Stimulated activated CD8-positive, alpha-beta memory T cell treated with anti-CD3 and anti-CD28 coated beads, Interleukin-7, amount 100 ng/mL, for 24 hours (primary cell): ENCODE measurements around the gene ACD.
"Not testable (repeated sequence)": the region's sequence is repeated elsewhere in the genome, so short reads cannot be mapped to it uniquely, and the experiment has no call there.

Experiments used
- DNase-seq: peaks from one replicate; pipeline ENCODE4 v3.0.0-alpha.2; 2020; ENCODE audit warnings: low read depth

Gene ACD

DNA sequence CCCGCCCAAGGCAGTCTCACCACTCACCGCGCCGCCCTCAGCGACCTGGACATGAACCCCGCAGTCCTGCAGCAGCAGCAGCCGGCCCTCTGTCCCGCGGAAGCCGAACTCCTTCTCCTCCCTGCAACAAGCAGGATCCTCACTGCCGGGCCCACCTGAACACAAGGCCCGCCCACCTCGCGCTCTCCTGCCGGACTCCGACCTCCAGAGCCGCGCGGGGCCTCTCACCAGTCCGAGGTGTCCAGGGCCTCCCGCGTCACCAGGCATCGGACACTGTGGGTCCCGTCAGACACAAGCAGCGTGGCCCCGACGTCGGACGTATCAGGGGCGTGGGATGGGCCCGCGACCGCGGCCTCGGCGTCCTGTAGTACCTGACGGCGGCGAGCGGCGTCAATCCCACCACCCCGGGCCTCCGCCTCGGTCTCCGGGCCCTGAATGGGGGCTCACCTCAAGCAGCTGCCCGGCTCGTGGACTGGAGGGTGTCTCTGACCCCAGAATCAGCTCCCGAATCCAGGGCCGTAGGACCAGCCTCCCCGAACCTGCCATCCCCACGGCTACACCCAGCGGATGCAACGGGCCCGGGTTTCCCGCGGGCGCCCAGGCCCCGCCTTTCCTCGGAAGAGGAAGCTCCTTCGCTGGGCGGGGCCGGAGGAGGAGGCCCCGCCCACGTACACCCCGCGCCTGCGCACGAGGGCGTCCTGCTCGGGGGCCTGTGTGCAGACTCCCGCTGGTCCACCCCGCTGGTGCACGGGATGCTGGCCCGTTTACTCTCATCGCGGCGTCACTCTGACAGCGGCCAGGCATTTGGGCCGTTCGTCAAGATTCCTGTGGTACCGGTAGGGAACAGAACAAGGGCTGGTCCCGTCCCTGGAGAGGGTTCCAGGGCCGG lies at the start of gene ACD:
ACD (minus strand) TSS at position 586 of the 889 bp plus-strand sequence; CDS start at position 546, 40 bp downstream.
- DNase-seq, result peak; percentile 86

DNA sequence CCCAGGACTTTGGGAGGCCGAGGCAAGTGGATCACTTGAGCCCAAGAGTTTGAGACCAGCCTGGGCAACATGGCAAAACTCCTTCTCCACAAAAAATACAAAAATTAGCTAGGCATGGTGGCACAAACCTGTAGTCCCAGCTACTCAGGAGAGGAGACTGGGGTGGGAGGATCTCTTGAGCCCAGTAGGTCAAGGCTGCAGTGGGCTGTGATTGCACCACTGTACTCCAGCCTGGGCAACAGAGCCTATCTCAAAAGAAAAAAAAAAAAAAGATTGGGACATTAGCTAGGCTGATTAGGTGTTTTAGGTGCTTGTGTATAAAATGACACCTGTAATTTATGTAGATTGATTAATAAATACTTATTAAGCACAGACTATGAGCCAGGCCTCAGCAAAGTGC lies 49.0 kb upstream of the ACD start:
- no peak for DNase-seq

DNA sequence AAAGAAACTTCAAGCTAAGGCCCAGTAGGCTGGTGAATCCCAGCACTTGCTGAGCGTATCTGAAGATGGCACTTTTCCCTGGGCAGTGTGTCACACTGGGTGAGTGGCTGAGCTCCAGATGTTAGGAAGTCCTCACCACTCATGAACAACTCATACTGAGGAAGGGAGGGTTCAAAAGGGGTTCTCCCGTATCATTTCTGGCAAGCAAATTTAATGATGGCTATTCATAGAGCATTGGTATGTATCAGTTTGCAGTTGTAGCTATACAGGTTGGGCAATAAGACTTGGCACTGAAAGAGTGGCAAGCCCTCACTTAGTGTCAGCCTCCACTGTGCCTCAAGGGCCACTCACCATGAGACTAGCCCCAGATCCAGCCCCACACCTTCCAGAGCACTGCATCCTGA lies 48.3 kb upstream of the ACD start:
- no peak for DNase-seq

DNA sequence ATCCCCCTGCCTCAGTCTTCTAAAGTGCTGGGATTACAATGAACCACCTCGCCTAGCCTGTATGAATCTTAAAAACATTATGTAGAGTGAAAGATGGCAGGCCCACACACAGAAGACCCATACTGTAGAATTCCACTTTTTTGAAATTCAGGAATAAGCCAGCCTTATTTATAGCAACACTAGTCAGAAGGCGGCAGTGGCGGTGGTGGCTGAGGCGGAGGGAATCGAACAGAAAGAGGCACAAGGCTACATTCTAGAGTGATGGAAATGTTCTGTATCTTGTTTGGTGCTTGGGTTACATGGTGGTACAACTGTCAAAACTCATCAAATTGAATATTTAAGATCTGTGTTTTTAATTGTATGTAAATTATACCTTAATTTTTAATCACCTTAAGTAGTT lies 47.7 kb upstream of the ACD start:
- DNase-seq, result no peak

DNA sequence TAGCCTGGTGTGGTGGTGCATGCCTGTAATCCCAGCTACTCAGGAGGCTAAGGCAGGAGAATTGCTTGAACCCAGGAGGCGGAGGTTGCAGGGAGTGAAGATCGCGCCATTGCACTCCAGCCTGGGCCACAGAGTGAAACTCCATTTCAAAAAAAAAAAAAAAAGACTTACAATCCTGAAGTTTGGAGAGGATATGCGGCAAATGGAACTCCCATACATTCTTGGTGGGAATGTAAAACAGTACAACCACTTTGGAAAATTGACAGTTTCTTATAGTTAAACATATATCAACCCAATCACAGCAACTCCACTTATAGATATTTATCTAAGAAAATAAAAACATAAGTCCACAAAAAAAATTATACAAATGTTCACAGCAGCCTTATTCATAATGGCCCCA lies 47.1 kb upstream of the ACD start:
- no peak for DNase-seq

DNA sequence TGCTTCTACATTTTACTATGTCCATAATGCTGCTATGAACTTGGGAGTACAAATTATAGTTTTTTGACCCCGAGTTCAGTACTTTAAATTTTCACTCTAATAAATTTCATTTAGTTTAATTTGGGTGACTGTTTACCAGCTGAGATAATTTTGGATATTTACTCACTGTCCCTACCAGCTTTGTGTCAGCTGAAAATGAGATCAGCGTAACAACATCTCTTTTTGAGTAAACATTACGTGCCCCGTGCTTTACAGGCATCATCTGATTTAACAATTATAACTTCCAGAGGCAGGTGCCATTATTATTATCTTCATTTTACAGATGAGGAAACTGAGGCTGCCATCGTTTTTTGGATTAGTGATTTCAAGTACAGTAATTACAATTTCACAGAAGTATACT lies 44.0 kb upstream of the ACD start:
- no peak for DNase-seq

DNA sequence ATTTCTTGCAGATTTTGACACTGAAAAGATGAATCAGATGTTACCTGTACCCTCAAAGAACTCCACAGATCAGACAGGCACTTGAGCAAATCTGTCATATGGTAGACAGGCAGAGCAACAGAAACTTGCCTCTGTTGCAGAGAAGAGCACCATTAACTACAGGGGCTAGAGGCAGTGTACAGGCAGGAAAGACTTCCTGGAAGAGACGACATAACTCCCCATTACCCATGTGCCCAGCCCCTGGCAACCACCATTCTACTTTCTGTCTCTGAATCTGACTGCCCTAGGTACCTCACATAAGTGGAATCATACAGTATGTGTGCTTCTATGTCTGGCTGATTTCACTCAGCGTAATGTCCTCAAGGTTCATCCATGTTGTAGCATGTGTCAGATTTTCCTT lies 43.6 kb upstream of the ACD start:
- DNase-seq, result no peak

DNA sequence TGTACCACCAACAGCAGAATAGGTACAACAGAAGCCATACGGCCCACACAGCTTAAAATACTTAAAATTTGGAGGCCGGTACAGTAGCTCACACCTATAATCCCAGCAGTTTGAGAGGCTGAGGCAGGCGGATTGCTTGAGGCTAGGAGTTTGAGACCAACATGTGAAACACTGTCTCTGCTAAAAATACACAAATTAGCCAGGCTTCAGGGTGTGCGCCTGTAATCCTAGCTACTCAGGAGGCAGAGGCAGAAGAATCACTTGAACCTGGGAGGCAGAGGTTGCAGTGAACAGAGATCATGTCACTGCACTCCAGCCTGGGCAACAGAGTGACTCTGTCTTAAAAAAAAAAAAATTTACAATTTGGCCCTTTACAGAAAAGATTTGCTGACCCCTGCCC lies 42.1 kb upstream of the ACD start:
- DNase-seq, result no peak

DNA sequence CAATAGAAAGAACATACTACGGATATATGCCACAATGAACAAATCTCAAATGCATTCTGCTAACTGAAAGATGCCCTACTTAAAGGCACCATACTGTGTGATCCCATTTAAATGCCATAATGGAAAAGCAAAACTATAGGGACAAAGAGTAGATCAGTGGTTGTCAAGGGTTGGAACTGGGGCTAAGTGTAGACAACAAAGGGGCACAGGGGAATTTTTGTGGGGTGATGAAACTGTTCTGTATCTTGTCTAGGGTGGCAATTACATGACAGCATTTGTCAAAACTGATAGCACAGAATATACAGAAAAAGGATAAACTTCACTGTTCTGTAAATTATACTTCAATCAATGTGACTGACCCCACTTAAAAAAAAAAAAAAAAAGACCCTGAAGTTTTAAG lies 41.4 kb upstream of the ACD start:
- no peak for DNase-seq

DNA sequence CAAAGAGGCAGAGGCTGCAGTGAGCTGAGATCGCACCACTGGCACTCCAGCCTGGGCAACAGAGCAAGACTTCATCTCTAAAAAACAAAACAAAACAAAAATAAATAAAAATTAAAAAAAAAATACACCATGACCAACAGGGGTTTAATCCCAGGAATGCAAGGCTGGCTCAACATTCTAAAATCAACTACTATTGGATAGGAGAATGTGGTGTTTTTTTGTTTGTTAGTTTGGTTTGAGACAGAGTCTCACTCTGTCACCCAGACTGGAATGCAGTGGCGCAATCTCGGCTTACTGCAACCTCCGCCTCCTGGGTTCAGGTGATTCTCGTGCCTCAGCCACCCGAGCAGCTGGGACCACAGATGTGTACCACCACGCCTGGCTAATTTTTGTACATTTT lies 39.2 kb upstream of the ACD start:
- no peak for DNase-seq

DNA sequence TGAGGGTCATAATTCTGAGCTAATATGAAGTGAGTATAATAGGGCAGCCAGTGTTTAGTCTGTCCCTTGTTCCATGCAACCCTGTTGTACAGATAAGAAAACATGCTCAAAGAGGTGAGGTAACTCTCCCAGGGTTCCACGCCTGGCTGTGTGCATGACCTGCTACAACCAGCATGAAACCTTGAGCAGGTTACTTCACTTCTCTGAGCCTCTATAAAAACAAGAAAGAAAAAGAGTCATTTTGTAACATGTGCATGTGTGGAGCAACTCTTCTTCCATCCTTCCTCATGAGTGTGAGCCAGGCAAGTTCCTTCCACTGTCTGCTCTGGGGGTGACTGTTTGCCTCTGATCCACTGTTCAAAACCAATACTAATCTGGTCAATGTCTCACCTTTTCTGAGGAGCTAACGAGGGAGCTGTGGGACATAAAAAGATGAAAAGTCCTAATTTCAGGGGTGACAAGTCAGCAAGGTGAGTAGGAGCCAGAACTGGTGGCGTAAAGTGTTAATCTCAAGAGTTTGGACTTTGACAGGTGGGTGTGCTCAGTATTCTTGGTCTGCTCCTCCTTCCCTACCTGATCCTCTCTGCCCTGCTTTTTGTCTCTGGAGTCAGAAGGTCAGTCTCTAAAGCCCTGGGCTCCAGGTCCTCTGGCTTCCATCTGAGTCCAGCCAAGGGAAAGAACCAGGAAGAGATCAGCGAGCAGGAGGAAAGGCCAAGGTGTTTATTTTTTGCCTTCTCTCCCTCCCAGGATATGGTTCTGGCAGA lies 37.5 kb upstream of the ACD start:
- DNase-seq, result no peak

DNA sequence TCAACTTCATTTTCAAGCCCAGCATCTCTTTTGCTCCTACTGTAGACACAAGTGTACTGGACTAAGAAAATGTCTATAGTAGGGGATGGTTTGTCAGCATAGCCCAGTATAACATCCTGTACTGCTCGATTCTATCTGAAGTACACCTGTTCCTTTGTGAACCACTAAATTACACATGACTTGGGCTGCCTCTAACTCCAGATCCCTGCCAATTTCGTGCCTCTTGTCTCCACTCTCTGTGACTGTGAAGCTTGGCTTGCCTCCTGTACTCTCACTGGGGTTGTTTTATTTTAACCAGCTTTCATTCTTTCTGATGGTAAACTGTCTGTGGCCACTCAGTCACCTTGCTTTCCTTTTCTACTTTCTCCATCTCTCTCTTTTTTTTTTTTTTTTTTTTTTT lies 34.6 kb upstream of the ACD start:
- no peak for DNase-seq

DNA sequence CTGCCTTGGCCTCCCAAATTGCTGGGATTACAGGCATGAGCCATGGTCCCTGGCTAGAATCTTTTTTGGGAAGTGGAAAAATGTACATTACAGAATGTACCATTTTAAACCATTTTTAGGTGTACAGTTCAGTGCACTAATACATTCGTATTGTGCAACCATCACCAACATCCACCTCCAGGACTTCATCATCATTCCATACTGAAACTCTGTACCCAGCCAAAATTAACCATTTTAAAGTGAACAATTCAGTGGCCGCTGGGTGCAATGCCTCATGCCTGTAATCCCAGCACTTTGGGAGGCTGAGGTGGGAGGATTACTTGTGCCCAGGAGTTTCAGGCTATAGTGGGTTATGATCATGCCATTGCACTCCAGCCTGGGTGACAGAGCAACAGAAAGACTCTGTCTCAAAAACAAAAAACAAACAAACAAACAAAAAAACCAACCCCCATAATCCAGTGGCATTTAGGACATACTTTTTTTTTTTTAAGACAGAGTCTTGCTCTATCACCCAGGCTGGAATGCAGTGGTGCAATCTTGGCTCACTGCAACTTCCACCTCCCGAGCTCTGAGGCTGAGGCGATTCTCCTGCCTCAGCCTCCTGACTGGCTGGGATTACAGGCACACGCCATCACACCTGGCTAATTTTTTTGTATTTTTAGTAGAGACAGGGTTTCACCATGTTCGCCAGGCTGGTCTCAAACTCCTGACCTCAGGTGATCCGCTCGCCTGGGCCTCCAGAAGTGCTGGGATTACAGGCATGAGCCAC lies 33.6 kb upstream of the ACD start:
- DNase-seq, result not testable (repeated sequence)

DNA sequence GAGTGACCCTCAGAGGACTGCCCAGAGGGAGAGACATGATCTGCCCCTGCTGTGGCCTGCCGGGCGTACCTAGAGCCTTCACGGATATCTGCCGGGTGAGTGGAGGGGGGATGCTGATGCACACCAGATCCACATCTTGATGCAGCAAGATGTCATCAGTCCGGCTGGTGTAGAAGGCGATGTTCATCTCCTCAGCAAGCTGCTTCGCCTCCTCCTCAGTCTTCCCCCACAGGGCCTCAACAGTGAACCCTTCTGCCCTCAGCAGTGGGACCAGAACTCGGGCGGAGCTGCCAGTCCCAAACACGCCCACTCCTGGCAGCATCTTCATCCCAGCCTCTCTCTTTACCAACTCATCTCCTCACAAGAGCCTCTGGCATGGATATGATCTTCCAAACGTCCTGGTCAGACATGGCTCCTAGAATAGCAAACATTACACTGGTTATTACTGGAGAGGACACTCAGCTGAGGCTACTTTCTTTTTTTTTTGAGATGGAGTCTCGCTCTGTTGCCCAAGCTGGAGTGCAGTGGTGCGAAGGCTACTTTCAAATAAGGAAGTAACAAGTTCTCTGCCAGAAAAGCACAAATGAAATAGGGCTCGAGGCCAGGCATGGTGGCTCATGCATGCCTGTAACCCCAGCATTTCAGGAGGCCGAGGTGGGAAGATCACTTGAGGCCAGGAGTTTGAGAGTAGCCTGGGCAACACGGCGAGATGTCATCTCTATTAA lies 25.5 kb upstream of the ACD start:
- no peak for DNase-seq

DNA sequence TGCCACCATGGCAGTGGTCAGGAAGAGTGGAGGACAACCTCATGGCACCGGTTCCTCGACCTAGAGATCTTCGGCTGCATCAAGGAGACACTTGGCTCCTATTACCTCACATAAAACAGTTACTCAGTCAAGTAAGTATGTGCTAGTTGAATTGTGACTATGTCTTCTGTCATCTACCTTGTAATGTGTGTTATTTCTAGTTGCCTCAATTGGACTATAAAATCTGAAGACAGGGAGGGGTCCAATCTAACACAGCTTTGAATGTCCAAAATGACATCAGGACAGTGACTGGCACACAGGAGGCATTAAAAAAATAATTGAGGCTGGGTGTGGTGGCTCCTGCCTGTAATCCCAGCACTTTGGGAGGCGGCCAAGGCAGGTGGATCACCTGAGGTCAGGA lies 23.7 kb upstream of the ACD start:
- no peak for DNase-seq

DNA sequence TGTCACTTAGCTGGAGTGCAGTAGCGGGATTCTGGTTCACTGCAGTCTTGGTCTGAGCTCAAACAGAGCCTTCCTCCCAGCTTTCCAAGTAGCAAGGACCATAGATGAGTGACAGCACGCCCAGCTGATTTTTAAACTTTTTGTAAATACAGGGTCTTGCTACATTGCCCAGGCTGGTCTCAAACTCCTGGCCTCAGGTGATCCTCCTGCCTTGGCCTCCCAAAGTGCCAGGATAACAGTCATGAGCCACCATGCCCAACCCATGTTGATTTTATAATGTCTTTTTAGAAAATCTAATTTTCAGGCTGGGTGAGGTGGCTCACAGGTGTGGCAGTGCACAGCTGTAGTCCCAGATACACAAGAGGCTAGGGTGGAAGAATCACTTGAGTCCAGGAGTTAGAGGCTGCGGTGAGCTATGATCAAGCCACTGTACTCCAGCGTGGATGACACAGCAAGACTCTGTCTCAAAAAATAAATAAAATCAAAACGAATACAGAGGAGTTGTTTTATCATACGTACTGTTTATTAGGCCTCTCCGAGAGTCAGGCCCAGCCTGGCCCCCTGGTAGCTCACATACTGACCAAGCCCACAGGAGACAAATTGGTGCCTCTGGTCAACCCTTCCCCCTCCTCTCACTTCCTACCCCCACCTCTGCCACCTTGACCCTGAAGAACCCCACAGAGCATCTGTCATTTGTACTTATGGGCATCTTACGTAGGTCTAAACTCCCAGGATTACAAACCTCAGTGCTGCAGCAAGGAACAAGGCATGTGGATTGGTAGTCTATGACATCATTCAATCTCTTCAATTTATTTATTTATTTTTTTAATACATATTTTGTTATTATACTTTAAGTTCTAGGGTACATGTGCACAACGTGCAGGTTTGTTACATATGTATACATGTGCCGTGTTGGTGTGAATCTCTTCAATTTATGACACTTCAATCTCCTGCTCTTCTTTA lies 20.2 kb upstream of the ACD start:
- DNase-seq, result no peak

DNA sequence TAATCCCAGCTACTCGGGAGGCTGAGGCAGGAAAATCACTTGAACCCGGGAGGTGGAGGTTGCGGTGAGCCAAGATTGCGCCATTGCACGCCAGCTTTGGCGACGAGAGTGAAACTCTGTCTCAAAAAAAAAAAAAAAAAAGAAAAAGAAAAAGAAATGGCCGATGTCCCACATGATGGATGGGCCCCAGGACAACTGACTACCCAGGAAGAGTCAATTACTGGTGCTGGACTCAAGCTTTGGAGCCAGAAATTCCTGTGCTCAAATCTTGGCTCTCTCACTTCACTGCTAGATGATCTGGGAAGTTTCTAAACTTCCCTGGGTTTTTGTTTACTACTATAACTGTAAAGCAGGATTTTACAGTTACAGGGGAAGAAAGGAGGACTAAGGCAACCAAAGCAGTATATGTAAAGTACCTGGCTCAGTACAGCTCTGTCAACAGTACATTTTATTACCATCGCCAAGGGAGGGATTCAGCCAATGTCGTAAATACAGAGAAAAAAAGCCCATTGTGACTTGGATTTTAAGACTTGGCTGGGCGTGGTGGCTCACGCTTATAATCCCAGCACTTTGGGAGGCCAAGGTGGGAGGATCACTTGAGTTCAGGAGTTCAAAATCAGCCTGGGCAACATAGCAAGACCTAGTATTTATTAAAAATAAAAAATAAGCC lies 18.4 kb upstream of the ACD start:
- DNase-seq, result no peak

DNA sequence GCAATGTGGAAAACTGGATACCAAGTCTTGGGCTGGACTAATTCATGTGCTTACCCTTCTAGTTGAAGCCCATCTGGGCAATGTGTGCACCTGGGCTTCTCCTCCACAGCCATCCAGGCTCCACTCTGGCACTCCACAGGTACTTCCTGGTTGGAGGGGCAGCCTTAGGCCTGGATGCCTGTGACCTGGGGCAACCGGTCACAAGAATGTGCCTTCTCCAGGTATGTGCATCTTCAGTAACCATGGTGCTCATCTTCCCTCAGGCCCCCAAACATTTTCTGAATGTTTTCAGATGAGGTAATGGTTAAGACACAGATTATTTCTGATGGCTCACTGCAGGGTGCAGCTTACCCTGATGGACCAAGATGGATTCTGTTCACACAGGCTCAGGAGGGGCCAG lies 17.7 kb upstream of the ACD start:
- no peak for DNase-seq

DNA sequence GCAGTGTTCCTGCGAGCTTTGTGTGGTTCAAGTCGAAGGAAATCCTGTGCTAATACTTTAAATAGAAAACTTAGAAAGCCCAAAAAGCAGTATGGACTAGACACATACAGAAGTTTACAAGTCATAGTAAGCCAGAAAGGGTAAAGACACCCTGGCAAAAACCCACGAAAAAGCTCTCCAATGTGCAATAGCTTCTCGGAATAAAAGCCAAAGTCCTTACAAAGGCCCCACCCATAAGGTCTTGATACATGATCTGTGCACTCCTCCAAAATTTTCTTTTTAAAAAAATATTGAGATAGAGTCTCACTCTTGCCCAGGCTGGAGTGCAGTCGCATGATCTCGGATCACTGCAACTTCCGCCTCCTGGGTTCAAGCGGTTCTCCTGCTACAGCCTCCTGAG lies 16.9 kb upstream of the ACD start:
- DNase-seq, result no peak

DNA sequence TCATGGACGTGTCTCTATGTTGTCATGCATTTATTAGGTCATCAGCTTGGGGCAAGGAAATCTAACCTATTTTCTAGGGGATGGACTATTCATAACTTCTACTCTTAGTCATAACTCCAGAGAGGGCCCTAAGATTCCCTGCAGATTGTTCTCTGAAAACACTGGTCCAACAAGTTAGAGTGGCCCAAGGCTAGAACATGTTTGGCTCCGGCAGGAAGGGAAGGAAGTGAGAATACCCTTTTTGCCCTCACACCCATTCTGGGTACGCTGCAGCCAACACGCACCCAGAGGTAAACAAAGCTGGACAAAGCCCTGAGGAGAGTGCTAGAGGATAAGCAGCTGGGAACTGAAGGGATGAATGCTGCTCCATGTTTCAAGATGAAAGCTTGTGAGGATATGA lies 16.5 kb upstream of the ACD start:
- DNase-seq, result no peak
